EL (cell line): ENCODE measurements around the gene NDUFA12.

Source experiments
- DNase-seq: peaks from one replicate; pipeline ENCODE4 v3.0.0-alpha.2; 2016

Gene NDUFA12

DNA sequence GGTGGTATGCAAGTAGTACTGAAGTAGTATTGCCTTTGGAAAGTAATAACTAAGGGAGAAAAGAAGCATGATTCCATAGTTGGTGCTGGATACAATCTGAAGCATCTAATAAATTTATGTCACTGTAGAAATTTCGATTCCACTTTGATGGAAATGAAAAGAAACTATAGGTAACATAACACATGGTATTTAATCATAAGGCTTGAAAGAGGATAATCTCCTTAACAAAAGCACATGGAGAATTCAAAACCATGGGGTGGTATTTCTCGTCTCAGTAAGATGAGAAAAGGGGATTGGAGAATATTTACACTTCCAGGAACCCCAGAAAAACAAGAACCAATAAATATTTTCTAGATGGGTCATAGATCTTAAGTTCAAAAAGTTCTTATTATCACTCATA lies 72.7 kb downstream of the NDUFA12 start:
- DNase-seq, result no peak

DNA sequence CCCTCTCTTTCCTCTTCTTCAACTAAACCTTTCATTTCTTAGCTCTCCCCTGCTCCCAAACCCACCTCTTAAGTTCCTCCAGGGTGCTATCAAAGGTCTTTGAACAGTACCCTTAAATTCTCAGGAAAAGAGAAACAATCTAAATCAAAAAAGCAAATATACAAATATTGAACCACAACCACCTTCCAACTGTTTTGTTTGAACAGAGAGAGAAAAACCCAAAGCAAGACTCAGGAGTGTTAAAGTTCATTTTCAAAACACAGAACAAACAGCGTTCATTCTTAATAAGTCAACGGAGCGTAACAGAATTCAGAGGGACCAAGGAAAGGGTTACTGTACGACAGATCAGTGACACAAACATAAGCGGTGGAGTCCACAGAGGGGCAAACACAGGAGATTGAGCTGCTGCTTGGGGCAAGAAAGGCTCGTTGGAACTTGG lies 73.3 kb downstream of the NDUFA12 start:
- no peak for DNase-seq

- DNase-seq, result no peak
Measured at GRCh38 chr12:94929780-94930179, 73.7 kb downstream of the NDUFA12 start.

DNA sequence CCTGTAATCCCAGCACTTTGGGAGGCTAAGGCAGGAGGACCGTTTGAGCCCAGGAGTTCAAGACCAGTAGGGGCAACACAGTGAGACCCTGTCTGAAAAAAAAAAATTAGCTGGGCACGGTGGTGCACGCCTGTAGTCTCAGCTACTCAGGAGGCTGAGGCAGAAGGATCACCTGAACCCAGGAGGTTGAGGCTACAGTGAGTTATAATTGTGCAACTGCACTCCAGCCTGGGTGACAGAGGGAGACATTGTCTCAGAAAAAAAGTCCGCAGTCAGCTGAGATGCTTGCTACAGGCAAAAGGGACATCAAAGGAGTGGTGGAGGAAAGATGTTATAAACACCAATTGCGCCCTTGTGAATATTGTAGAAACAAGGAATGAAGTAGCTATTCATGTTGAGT lies 77.8 kb downstream of the NDUFA12 start:
- DNase-seq, result no peak

DNA sequence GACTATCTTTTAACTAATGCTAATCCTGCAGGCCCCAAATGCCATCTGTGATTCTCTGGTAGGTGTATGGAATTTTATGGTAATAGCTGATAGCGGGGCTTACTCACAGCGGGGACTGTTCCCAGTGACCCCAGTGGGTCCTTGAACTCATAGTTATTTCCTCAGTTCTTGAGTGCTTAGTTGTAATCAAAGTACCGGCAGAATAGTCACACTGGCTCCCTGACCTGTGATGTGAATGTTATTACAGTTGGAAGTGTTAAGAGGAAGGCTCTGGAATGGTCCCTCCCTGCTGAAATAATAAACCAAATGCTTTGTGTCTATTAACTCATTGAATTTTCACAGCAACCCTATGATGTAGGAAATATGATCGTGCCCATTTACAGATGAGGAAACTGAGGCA lies 78.3 kb downstream of the NDUFA12 start:
- DNase-seq, result no peak

- DNase-seq, result no peak
Measured at GRCh38 chr12:94922561-94922960, 80.9 kb downstream of the NDUFA12 start.
